ENCODE data around the gene CCDC87. TPM values are rescaled to one million over a fixed set of nuclear protein-coding genes. Genes with fewer than 3 reads are reported as not detected.
"Not testable (repeated sequence)": the region's sequence is repeated elsewhere in the genome, so short reads cannot be mapped to it uniquely, and the experiment has no call there.

The CCDC87 gene
- total RNA-seq, 1 donor from 2014 or later = 0.22 TPM

DNA sequence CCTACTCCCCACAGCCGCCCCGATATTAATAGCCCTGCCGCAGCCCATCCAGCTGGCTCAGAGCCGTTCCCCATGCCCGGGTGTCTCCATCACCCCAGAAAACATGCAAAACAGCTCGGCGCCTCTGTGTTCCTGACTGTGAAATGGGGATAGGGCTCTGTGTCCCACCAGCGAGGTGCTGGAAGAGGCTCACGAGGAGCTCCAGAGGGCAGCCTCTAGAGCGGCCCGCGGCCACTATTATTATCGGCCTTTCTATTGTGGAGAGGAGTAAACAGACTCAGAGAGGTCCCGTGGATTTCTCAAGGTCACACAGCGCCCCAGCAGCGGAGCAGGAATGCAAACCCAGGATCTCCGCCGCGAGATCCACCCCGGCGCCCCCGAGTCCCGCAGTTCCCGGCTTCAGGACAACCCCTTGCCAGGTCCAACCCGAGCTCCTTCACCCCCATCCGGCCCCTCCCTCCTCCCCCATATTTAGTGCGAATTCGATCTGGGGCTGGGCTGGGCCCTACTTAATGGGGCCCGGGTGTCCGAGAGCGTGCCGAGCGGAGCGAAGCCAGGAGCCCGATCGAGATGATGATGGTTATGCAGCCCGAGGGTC, 46.4 kb downstream of the CCDC87 start, which contains the start of gene ACTN3:
Gene ACTN3 (plus strand): TSS at position 536 of the 598 bp plus-strand sequence. CDS start 35 bp downstream, at position 571.
- H3K4me1 ChIP-seq = peaks cover 32% of the 10 kb centered on the region
- H3K4me2 ChIP-seq = peak within 1 kb of the TSS; percentile 87
- TF ChIP-seq EZH2 (IDR thresholded peaks at IDR 0.05) = no peak
- TF ChIP-seq, protein P1, sequence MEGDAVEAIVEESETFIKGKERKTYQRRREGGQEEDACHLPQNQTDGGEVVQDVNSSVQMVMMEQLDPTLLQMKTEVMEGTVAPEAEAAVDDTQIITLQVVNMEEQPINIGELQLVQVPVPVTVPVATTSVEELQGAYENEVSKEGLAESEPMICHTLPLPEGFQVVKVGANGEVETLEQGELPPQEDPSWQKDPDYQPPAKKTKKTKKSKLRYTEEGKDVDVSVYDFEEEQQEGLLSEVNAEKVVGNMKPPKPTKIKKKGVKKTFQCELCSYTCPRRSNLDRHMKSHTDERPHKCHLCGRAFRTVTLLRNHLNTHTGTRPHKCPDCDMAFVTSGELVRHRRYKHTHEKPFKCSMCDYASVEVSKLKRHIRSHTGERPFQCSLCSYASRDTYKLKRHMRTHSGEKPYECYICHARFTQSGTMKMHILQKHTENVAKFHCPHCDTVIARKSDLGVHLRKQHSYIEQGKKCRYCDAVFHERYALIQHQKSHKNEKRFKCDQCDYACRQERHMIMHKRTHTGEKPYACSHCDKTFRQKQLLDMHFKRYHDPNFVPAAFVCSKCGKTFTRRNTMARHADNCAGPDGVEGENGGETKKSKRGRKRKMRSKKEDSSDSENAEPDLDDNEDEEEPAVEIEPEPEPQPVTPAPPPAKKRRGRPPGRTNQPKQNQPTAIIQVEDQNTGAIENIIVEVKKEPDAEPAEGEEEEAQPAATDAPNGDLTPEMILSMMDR (IDR thresholded peaks at IDR 0.05) = no peak
- TF ChIP-seq EZH2phosphoT487 (IDR thresholded peaks at IDR 0.05) = no peak
- H2AFZ ChIP-seq (replicated peaks) = no peak within 1 kb of the TSS
- H3K36me3 ChIP-seq = no peaks in the 10 kb centered on the region
- peak within 1 kb of the TSS; percentile 85 for H3K4me3 Mint-ChIP-seq
- no peaks in the 10 kb centered on the region for H3K27me3 ChIP-seq
- peaks cover 25% of the 10 kb centered on the region for H3K27me3 Mint-ChIP-seq (ENCODE audit: insufficient read depth, low read depth)
- DNase-seq (ENCODE audit: low spot score) = peak; percentile 88
- peaks cover 52% of the 10 kb centered on the region for H3K4me1 Mint-ChIP-seq
- H4K20me1 ChIP-seq (ENCODE audit: low read depth) = peaks cover 15% of the 10 kb centered on the region
- H3F3A ChIP-seq (ENCODE audit: low read depth) = peaks cover 46% of the 10 kb centered on the region
- no peaks in the 10 kb centered on the region for H3K9me3 ChIP-seq (ENCODE audit: low read depth)
- H3K9ac ChIP-seq = peak within 1 kb of the TSS; percentile 74
- H3K79me2 ChIP-seq (ENCODE audit: low read depth) = no peaks in the 10 kb centered on the region
- no peak within 1 kb of the TSS for H3K27ac Mint-ChIP-seq
- no peaks in the 10 kb centered on the region for H3K9me3 Mint-ChIP-seq
- peak within 1 kb of the TSS; percentile 71 for H3K4me3 ChIP-seq
- H3K27ac ChIP-seq = no peak within 1 kb of the TSS
- peaks cover 3% of the 10 kb centered on the region for H3K36me3 Mint-ChIP-seq

DNA sequence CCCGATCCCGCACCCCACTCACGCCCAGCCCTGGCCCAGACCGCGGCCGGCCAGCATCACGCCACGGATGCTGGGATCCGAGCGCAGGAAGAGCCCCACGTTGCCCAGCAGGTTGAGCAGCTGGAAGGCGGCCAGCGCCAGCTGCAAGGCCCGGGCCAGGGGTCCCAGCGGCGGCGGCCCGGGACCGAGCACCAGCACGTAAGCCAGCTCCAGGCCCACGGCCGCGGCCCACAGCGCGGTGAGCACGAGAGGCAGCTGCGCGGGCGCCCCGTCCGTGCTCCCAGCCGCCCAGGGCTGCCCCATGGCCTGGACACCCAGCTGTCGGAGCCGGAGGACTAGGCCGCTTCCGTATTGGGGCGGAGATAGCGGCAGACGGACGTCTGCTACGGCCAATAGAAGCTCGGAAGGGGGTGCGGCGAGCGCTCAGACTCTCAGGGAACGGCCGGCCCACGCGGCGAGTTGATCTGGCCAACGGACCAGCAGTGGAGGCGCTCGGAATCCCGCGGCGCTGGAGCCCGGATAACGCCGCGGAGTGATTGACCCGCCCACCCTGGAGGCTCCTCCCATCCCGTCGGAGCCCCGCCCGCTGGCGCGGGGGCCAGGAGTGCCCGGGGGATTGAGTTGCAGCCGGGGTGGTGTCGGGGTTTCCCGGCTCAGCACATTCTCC, 47.0 kb downstream of the CCDC87 start, which contains the start of gene ZDHHC24:
Gene ZDHHC24 (minus strand): TSS at position 348 of the 667 bp plus-strand sequence. CDS start 45 bp downstream, at position 303.
- no peaks in the 10 kb centered on the region for H3K9me3 Mint-ChIP-seq
- peaks cover 3% of the 10 kb centered on the region for H3K36me3 Mint-ChIP-seq
- Histone ChIP-seq H3K79me2 (ENCODE audit: low read depth) (no peaks in the 10 kb centered on the region), H3K36me3 (no peaks in the 10 kb centered on the region), H3K27ac (no peak within 1 kb of the TSS), H3K27me3 (no peaks in the 10 kb centered on the region), H3F3A (ENCODE audit: low read depth) (peaks cover 46% of the 10 kb centered on the region), H3K4me3 (peak within 1 kb of the TSS; percentile 71), H3K4me2 (peak within 1 kb of the TSS; percentile 87), H3K4me1 (peaks cover 32% of the 10 kb centered on the region), H3K9ac (peak within 1 kb of the TSS; percentile 74), H2AFZ (replicated peaks) (no peak within 1 kb of the TSS), H3K9me3 (ENCODE audit: low read depth) (no peaks in the 10 kb centered on the region), H4K20me1 (ENCODE audit: low read depth) (peaks cover 15% of the 10 kb centered on the region)
- TF ChIP-seq EZH2 (IDR thresholded peaks at IDR 0.05) = no peak
- TF ChIP-seq EZH2phosphoT487 (IDR thresholded peaks at IDR 0.05) = no peak
- TF ChIP-seq, protein P1 (IDR thresholded peaks at IDR 0.05) = no peak
- H3K27ac Mint-ChIP-seq = no peak within 1 kb of the TSS
- DNase-seq (ENCODE audit: low spot score) = peak; percentile 99
- peaks cover 52% of the 10 kb centered on the region for H3K4me1 Mint-ChIP-seq
- H3K27me3 Mint-ChIP-seq (ENCODE audit: insufficient read depth, low read depth) = peaks cover 23% of the 10 kb centered on the region
- H3K4me3 Mint-ChIP-seq = peak within 1 kb of the TSS; percentile 91

DNA sequence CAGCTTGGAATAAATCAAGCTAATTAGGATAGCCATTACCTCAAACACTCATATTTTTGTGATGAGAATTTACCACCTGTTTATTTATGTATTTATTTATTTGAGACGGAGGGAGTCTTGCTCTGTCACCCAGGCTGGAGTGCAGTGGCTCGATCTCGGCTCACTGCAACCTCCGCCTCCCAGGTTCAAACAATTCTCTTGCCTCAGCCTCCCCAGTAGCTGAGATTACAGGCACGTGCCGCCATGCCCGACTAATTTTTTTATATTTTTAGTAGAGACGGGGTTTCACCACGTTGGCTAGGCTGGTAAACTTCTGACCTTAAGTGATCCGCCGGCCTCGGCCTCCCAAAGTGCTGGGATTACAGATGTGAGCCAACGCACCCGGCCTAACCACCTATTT, 47.9 kb downstream of the CCDC87 start:
- H3K27ac ChIP-seq; H3K36me3 ChIP-seq; H3K27ac Mint-ChIP-seq; H3K36me3 Mint-ChIP-seq; H3K79me2 ChIP-seq (ENCODE audit: low read depth); H3K27me3 ChIP-seq; DNase-seq (ENCODE audit: low spot score); H3K9me3 Mint-ChIP-seq; H3K9me3 ChIP-seq (ENCODE audit: low read depth); H2AFZ ChIP-seq (replicated peaks): not testable (repeated sequence)
- Mint-ChIP-seq H3K27me3 (ENCODE audit: insufficient read depth, low read depth) (peaks cover 20% of the 10 kb centered on the region), H3K4me3 (peak overlapping the region; percentile 91), H3K4me1 (peaks cover 56% of the 10 kb centered on the region)
- peaks cover 43% of the 10 kb centered on the region for H3F3A ChIP-seq (ENCODE audit: low read depth)
- peak overlapping the region; percentile 74 for H3K9ac ChIP-seq
- H3K4me1 ChIP-seq = peaks cover 32% of the 10 kb centered on the region
- H3K4me2 ChIP-seq = peak overlapping the region; percentile 85
- peaks cover 14% of the 10 kb centered on the region for H4K20me1 ChIP-seq (ENCODE audit: low read depth)
- peak overlapping the region; percentile 71 for H3K4me3 ChIP-seq
